IMR-90 (cell line): Measurements from ENCODE around the gene C5orf63. TPM values are rescaled to one million over a fixed set of nuclear protein-coding genes. Genes with fewer than 3 reads are reported as not detected.
"Not testable (repeated sequence)": the region's sequence is repeated elsewhere in the genome, so short reads cannot be mapped to it uniquely, and the experiment has no call there.

ENCODE experiments used
- ATAC-seq: fragments of 200-7000 bp; cut with Tn5 transposase; 2 replicates; pipeline ENCODE4 v1.9.1; 2020; ENCODE audit warnings: low read depth, mild to moderate bottlenecking, moderate library complexity
- BruUV-seq: library from RNA; stranded (reverse); fragments of 400-500 nt; replicated peaks from 2 replicates; lab custom pipeline; 2021; lab: Mats Ljungman, UMichigan
- CTCF ChIA-PET: fragments of 300-600 bp; formaldehyde crosslinking; extraction: SDS; loops from one replicate; lab custom pipeline; 2021; ENCODE audit warnings: antibody characterized with exemption; lab: Yijun Ruan, JAX
- POLR2A ChIA-PET: fragments of 300-600 bp; sonication (Branson Sonifier 250); formaldehyde crosslinking; loops from one replicate; lab custom pipeline; 2022; ENCODE audit warnings: antibody characterized with exemption; ENCODE audit not compliant: unreplicated experiment; lab: Charles Lee
- DNase-seq: peaks from one replicate; pipeline ENCODE4 v3.0.0; 2013
- H2AFZ ChIP-seq: replicated peaks from 2 replicates; pipeline ENCODE3; 2013; ENCODE audit warnings: low read length, mild to moderate bottlenecking; ENCODE audit not compliant: poor library complexity
- H2AK5ac ChIP-seq: 2 replicates; pipeline ENCODE4 v1.6.1; 2013; ENCODE audit warnings: low read depth, low read length, inconsistent platforms
- H2AK9ac ChIP-seq: replicated peaks from 2 replicates; pipeline ENCODE3; 2013; ENCODE audit warnings: mild to moderate bottlenecking, low read depth, low read length, moderate library complexity; ENCODE audit not compliant: poor library complexity
- H2BK120ac ChIP-seq: 2 replicates; pipeline ENCODE4 v1.6.1; 2013; ENCODE audit warnings: low read depth, low read length, inconsistent platforms
- H2BK15ac ChIP-seq: 3 replicates; pipeline ENCODE4 v1.6.1; 2013; ENCODE audit warnings: low read depth, low read length, inconsistent platforms
- H2BK20ac ChIP-seq: 2 replicates; pipeline ENCODE4 v1.6.1; 2013; ENCODE audit warnings: low read depth, mild to moderate bottlenecking, inconsistent platforms, low read length, moderate library complexity
- H2BK5ac ChIP-seq: 2 replicates; pipeline ENCODE4 v1.6.1; 2013; ENCODE audit warnings: mild to moderate bottlenecking, low read depth, low read length, inconsistent platforms; ENCODE audit not compliant: poor library complexity, severe bottlenecking
- H3K14ac ChIP-seq: replicated peaks from 2 replicates; pipeline ENCODE4 v1.6.1; 2013; ENCODE audit warnings: low read depth, low read length, inconsistent platforms
- H3K18ac ChIP-seq: 2 replicates; pipeline ENCODE4 v1.6.1; 2013; ENCODE audit warnings: low read depth, low read length, control low read depth
- H3K23ac ChIP-seq: 2 replicates; pipeline ENCODE4 v1.6.1; 2013; ENCODE audit warnings: low read depth, low read length, inconsistent platforms
- H3K27ac ChIP-seq: 2 replicates; pipeline ENCODE4 v1.5.1; 2013; ENCODE audit warnings: mild to moderate bottlenecking, control low read depth, low read length; ENCODE audit not compliant: insufficient read depth
- H3K27me3 ChIP-seq: 2 replicates; pipeline ENCODE4 v1.6.1; 2013; ENCODE audit warnings: low read length; ENCODE audit not compliant: control insufficient read depth, insufficient read depth
- H3K36me3 ChIP-seq: 2 replicates; pipeline ENCODE4 v1.6.1; 2013; ENCODE audit warnings: low read length, mixed read lengths; ENCODE audit not compliant: control insufficient read depth, insufficient read depth
- H3K4ac ChIP-seq: 2 replicates; pipeline ENCODE4 v1.6.1; 2013; ENCODE audit warnings: low read depth, low read length, inconsistent platforms
- H3K4me1 ChIP-seq: 2 replicates; pipeline ENCODE4 v1.6.1; 2013; ENCODE audit warnings: low read length, mixed read lengths; ENCODE audit not compliant: control insufficient read depth, insufficient read depth
- H3K4me2 ChIP-seq: 2 replicates; pipeline ENCODE4 v1.6.1; 2013; ENCODE audit warnings: low read depth, mild to moderate bottlenecking, control low read depth, low read length, moderate library complexity
- H3K4me3 ChIP-seq: 2 replicates; pipeline ENCODE4 v1.5.1; 2013; ENCODE audit warnings: low read depth, mild to moderate bottlenecking, control low read depth, low read length, moderate library complexity; ENCODE audit not compliant: insufficient read depth
- H3K56ac ChIP-seq: 2 replicates; pipeline ENCODE4 v1.6.1; 2013; ENCODE audit warnings: low read length, inconsistent platforms; ENCODE audit not compliant: insufficient read depth; ENCODE audit errors: extremely low read depth
- H3K79me1 ChIP-seq, 2 experiments: 2 replicates each; pipeline ENCODE4 v1.6.1; 2013; ENCODE audit warnings: low read length in 2 of 2, inconsistent platforms in 1 of 2, low read depth in 1 of 2
- H3K9ac ChIP-seq: 2 replicates; pipeline ENCODE4 v1.6.1; 2013; ENCODE audit warnings: low read depth, low read length, control low read depth
- H3K9me1 ChIP-seq: 2 replicates; pipeline ENCODE4 v1.6.1; 2013; ENCODE audit warnings: low read length, inconsistent platforms; ENCODE audit not compliant: insufficient read depth
- H3K9me3 ChIP-seq: 2 replicates; pipeline ENCODE4 v1.6.1; 2013; ENCODE audit warnings: low read length; ENCODE audit not compliant: control insufficient read depth, insufficient read depth
- H4K20me1 ChIP-seq: 2 replicates; pipeline ENCODE4 v1.6.1; 2013; ENCODE audit warnings: low read length, inconsistent platforms; ENCODE audit not compliant: insufficient read depth
- H4K5ac ChIP-seq: 2 replicates; pipeline ENCODE4 v1.6.1; 2013; ENCODE audit warnings: mild to moderate bottlenecking, low read depth, low read length, control low read depth
- H4K8ac ChIP-seq, 2 experiments: 2 replicates each; pipeline ENCODE4 v1.6.1; 2013; ENCODE audit warnings: low read depth in 2 of 2, low read length in 2 of 2, control low read depth in 1 of 2, inconsistent platforms in 1 of 2
- H4K91ac ChIP-seq: 2 replicates; pipeline ENCODE4 v1.6.1; 2013; ENCODE audit warnings: low read depth, low read length, inconsistent platforms; ENCODE audit not compliant: insufficient read depth
- WGBS, 2 experiments: methylation state at CpG; one replicate each; pipeline versions ENCODE4 v1.1.5 to v1.1.7; 2013; ENCODE audit warnings: missing lambda C conversion rate in 2 of 2; ENCODE audit not compliant: insufficient read length in 1 of 2; ENCODE audit errors: extremely low coverage in 2 of 2; 5-methylcytosine and 5-hydroxymethylcytosine counted together
- dilution Hi-C: fragments of 300-500 bp; cut with HindIII; formaldehyde crosslinking; loops from one replicate; pipeline ENCODE4 v1.14.3; 2018; ENCODE audit warnings: low sequenced_read_pairs; ENCODE audit not compliant: unreplicated experiment
- in situ Hi-C: fragments of 300-500 bp; cut with MboI; formaldehyde crosslinking; loops from 3 replicates; pipeline ENCODE4 v1.14.3; 2019; ENCODE audit warnings: low sequenced_read_pairs, inconsistent platforms, mixed read lengths
- intact Hi-C: fragments of 100-400 bp; cut with micrococcal nuclease; formaldehyde crosslinking; loops from 2 replicates; pipeline ENCODE4 v1.10.0; 2022
- polyA plus RNA-seq, 3 experiments: library from polyadenylated mRNA; depleted of rRNA; stranded (reverse); fragments of >200 nt; gene quantifications; 2 replicates each; pipeline ENCODE4 v1.2.3, GENCODE V29; 2012; ENCODE audit warnings: low replicate concordance in 1 of 3
- total RNA-seq: library from RNA; depleted of rRNA; stranded (reverse); fragments of >200 nt; gene quantifications from 2 replicates; pipeline ENCODE4 v1.2.3, GENCODE V29; 2012

Gene C5orf63
- total and polyA plus RNA-seq, 2 of the 4 experiments (the other 2 are of a cell fraction), result 0.72 to 1.1 TPM

DNA sequence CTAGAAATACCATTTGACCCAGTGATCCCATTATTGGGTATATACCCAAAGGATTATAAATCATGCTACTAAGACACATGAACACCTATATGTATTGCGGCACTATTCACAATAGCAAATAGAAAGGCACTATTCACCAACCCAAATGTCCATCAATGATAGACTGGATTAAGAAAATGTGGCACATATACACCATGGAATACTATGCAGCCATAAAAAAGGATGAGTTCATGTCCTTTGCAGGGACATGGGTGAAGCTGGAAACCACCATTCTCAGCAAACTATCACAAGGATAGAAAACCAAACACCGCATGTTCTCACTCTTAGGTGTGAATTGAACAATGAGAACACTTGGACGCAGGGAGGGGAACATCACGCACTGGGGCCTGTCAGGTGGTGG, 56.6 kb downstream of the C5orf63 start:
- H3K9ac ChIP-seq, H3K4me3 ChIP-seq, H3K27me3 ChIP-seq, H4K5ac ChIP-seq, POLR2A ChIA-PET, H4K91ac ChIP-seq, BruUV-seq, H3K4me2 ChIP-seq, ATAC-seq, in situ Hi-C loops, H3K9me1 ChIP-seq, H3K18ac ChIP-seq, H2BK20ac ChIP-seq, H3K9me3 ChIP-seq, intact Hi-C loops, H3K4me1 ChIP-seq, H3K14ac ChIP-seq, H3K36me3 ChIP-seq, H4K8ac ChIP-seq, H2BK5ac ChIP-seq, H3K56ac ChIP-seq, H2BK120ac ChIP-seq, H3K4ac ChIP-seq, DNase-seq, H2BK15ac ChIP-seq, H4K20me1 ChIP-seq, H2AFZ ChIP-seq, H3K27ac ChIP-seq, H2AK5ac ChIP-seq, H3K23ac ChIP-seq, dilution Hi-C loops, CTCF ChIA-PET, H2AK9ac ChIP-seq: not testable (repeated sequence)
- peaks cover 12 to 26% of the 10 kb centered on the region in 2 experiments for H3K79me1 ChIP-seq
- no CpG with 5 or more reads among the region's 4 CpGs for WGBS, 2 experiments
